SK-MEL-5 (cell line): Measurements from ENCODE around the gene COX4I2. TPM values are rescaled to one million over a fixed set of nuclear protein-coding genes. Genes with fewer than 3 reads are reported as not detected.
A peak's percentile ranks its signal among the peaks of the same experiment; 100 is the strongest.
"Not testable (repeated sequence)": the region's sequence is repeated elsewhere in the genome, so short reads cannot be mapped to it uniquely, and the experiment has no call there.

Source experiments
- DNase-seq: peaks from one replicate; pipeline ENCODE4 v3.0.0-alpha.2; 2016; ENCODE audit warnings: low read depth, low spot score
- in situ Hi-C: cut with HindIII; loops from 2 replicates; pipeline ENCODE4 v1.10.0; 2016; ENCODE audit warnings: low sequenced_read_pairs, high pct_unique_total_duplicates, low pct_unique_long_range_greater_than_20kb
- polyA plus RNA-seq, 2 experiments: library from polyadenylated mRNA; depleted of rRNA; stranded (reverse); fragments of >200 nt; gene quantifications; 2 replicates each; pipeline ENCODE4 v1.2.3, GENCODE V29; 2015
- total RNA-seq: library from RNA; depleted of rRNA; stranded (reverse); fragments of >200 nt; shearing (Covaris generic); gene quantifications from 2 replicates; pipeline ENCODE4 v1.2.3, GENCODE V29; 2014; rRNA removed

COX4I2 gene
- total RNA-seq = not detected in 2 replicates
- polyA plus RNA-seq (2015; cell fraction: cytosol; rRNA removed) = not detected in 2 replicates
- polyA plus RNA-seq (2015; cell fraction: nucleus; rRNA removed) = not detected in 2 replicates

DNA sequence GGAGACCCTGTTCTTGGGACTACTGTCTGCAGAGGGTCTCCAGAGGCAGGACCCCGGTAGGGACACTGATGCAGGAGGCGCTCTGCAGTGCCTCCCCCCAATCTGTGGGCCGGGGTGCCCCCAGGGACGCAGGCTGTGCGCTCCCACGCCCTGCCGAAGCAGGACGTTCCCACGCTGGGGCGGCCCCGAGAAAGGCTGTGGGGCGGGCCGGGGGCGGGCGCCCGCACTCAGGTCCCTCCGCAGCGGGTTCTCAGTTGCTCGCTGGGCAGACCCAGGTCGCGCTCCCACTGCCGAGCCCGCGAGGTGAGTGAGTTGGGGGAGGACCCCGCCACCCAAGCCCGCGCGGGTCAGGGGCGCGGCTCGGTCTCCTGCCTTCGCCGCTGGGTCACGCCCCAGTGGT lies at the start of gene COX4I2:
TSS of gene COX4I2 (plus strand) at position 253 of the 400 bp plus-strand sequence. CDS start 1,106 bp downstream, outside the sequence.
- DNase-seq = no peak
- in situ Hi-C loops = no loop called here

- in situ Hi-C loops = no loop called here
These were observed 46.9 kb upstream of the COX4I2 start for GRCh38 chr20:31590717-31591225.

GRCh38 chr20:31593221-31594001 lies 44.3 kb upstream of the COX4I2 start:
- in situ Hi-C loops = no loop called here

More at GRCh38 chr20:31590717-31591225, 46.9 kb upstream of the COX4I2 start:
- no peak for DNase-seq

GRCh38 chr20:31594002-31594557 lies 43.6 kb upstream of the COX4I2 start:
- in situ Hi-C loops = no loop called here
- no peak for DNase-seq

More at GRCh38 chr20:31593221-31594001, 44.3 kb upstream of the COX4I2 start:
- DNase-seq = no peak

DNA sequence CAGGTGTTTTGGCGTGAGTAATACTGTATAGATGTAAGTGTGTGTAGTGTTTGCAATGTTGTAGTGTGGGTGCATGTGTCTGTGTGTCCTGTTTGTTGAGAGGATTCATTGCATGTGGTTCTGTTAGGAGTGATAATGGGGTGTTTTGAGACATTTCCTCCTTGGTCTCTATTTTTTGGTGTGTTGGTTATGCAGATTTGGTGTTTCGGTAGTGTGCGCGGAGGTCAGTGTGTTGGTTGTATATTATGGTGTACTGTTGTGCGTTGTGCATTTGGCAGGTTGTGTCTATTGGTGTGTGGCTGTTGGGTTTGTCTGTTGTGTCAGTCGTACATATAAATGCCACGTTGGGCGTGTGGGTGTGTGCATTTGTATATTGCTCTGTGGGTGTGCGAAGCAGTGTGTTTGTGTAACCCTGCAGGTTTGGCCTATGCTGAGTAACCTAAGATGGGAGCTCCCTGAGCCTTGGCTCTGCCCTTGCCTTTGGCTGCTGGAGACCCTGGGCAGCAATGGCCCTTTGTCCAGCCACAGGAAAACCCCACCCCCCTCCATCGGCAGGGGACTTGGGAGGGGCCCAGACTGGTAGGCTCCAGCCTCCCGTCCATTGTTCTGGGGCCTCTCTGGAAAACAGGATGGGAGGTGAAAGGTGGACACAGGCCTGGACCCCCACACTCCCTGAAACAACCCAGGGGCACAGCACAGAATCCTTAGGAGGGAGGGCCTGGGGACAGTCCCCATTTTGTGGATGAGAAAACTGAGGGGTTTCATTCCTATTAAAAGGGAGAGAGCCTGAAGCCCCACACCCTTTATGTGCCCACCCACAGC lies 42.9 kb upstream of the COX4I2 start:
- DNase-seq = peak; percentile 32
- in situ Hi-C loops = no loop called here

GRCh38 chr20:31595380-31595653 lies 42.4 kb upstream of the COX4I2 start:
- in situ Hi-C loops = no loop called here
- DNase-seq = no peak

- in situ Hi-C loops = no loop called here
- DNase-seq = peak; percentile 91
These were observed 41.9 kb upstream of the COX4I2 start for GRCh38 chr20:31595654-31596411.

DNA sequence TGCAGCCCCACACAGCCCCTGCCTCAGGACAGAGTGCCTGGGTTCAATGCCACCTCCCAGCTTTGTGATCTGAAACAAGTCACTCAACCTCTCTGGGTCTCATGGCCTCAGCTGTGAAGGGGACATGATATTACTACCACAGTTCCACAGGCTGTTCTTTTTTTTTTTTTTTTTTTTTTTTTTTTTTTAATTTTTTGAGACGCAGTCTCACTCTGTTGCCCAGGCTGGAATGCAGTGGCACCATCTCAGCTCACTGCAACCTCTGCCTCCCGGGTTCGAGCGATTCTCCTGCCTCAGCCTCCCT lies 41.3 kb upstream of the COX4I2 start:
- DNase-seq, in situ Hi-C loops: not testable (repeated sequence)

DNA sequence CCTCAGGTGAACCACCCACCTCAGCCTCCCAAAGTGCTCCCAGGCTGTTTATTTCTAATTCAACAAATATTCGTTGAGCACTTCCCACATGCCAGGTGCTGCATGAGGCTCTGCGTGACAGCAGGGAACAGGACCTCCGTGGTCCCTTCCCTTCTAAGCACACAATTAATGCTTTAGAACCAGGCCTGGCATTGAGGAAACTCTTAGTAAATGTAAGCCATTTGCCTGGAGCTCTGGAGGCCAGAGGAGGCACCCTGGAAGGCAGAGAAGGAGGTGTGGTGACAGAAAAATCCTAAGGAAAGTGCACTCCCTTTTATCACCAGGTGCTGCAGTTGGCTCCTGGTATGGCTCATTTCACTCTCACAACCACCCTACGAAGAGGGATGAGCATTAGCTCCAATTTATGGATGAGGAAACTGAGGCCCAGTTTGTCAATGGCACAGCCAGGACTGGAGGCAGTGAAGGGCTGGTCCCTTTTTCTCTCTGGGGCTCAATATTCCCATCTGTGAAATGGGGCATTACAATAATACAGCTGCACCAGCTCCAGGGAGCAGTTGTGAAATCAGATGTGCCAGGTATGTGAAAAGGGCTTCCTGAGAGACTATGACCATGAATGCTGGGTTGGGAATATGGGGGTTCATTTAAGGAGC lies 40.8 kb upstream of the COX4I2 start:
- DNase-seq = no peak
- in situ Hi-C loops = no loop called here

DNA sequence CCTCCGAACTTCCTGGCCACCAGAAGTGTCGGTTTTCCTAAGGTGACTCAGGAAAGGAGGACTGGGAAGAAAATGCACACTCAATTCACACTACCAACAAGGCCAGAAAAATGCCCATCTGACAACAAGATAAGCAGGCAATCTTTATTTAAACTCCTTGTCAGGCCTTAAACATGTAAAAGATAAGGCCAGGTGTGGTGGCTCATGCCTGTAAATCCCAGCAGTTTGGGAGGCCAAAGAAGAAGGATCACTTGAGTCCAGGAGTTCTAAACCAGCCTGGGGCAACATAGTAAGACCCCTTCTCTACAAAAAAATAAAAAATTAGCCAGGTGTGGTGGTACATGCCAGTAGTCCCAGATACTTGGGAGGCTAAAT lies 40.2 kb upstream of the COX4I2 start:
- DNase-seq = no peak

GRCh38 chr20:31602431-31602778 lies 35.3 kb upstream of the COX4I2 start:
- no peak for DNase-seq
- in situ Hi-C loops = no loop called here

More for the DNA sequence above, 40.2 kb upstream of the COX4I2 start:
- in situ Hi-C loops = no loop called here

- in situ Hi-C loops = no loop called here
- peak; percentile 22 for DNase-seq
These were observed 34.8 kb upstream of the COX4I2 start for GRCh38 chr20:31602779-31603441.

DNA sequence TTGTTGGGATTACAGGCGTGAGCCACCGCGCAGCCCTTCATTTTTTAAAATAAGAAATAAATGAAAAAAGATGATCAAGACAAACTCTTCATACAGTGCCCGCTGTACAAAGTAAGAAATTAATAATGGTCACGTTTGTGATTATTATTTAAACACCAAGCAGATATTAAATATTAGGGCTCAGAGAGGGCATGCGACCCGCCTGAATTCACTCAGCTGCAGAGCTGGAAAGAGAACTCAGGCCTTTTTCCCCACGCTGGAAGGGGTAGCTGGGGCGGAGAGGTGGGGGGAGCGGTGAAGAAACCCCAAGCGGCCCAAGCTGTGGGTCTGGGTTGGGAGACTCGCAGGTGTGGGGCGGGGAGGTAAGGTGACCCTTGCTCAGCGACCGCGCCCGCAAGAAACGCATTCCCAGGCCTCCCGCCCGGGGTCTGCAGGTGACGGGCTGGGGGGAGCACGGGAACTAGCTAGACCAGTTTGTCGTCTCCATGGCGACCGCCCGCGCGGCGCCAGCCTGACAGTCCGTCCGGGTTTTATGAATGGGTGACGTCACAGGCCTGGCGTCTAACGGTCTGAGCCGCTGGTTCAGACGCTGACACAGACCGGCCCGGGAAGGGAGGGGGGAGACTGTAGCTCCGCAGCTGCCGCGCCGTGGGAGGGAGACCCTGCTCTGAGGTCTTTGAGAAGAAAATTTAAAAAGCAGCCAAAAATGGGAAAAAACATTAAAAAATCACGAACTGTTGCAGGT lies 33.7 kb upstream of the COX4I2 start:
- in situ Hi-C loops = no loop called here
- peak; percentile 98 for DNase-seq

DNA sequence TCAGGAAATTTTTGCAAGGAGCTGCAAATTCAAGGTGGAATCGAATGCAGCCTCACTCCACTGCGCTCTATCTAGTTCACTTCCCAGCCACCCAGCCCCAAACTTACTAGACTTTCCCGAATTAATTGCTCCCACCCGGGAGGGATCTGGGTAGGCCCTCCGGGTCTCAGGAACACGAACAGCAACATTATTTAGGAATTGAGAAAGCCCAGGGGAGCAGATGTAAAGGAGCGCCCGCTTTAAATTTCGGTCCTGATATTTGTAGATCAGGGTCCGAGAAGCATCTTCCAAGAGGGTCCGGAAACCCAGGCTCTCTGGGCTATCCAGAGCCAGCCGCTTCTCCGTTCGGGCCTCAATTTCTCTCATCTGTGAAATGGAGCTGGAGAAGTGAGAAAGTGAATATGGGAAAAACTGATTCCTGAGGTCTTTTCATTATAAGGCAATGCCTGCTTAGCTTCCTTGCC lies 33.1 kb upstream of the COX4I2 start:
- DNase-seq = no peak
- in situ Hi-C loops = no loop called here

DNA sequence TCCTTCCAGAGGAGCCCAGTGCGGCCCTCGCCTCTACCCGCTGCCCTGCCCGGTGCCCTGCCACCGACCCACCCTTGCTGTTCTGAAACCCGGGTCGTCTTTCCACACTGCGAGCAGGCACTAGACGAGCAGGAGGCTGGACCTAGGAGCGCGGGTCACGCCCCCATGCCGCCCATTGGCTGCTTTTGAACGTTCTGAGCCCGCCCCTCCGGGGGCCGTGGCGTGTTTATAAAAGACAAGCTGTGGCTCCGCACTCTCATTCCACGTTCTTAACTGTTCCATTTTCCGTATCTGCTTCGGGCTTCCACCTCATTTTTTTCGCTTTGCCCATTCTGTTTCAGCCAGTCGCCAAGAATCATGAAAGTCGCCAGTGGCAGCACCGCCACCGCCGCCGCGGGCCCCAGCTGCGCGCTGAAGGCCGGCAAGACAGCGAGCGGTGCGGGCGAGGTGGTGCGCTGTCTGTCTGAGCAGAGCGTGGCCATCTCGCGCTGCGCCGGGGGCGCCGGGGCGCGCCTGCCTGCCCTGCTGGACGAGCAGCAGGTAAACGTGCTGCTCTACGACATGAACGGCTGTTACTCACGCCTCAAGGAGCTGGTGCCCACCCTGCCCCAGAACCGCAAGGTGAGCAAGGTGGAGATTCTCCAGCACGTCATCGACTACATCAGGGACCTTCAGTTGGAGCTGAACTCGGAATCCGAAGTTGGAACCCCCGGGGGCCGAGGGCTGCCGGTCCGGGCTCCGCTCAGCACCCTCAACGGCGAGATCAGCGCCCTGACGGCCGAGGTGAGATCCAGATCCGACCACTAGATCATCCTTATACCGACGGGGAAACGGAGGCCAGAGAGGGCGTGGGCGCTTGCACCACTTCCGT lies 32.4 kb upstream of the COX4I2 start, which contains the start of gene ID1:
TSS of gene ID1 (plus strand) at position 259 of the 871 bp plus-strand sequence. CDS start at position 358, 99 bp downstream.
- peak; percentile 96 for DNase-seq
- in situ Hi-C loops = no loop called here
